Measurements from ENCODE around the gene DPF3. TPM values are rescaled to one million over a fixed set of nuclear protein-coding genes. Genes with fewer than 3 reads are reported as not detected.

Gene DPF3
- total and polyA plus RNA-seq, 9 of the 15 experiments (the other 6 are each of a cell fraction or from before 2014, with no cell fraction given), result 0.21 to 4.9 (median 1.2) TPM

DNA sequence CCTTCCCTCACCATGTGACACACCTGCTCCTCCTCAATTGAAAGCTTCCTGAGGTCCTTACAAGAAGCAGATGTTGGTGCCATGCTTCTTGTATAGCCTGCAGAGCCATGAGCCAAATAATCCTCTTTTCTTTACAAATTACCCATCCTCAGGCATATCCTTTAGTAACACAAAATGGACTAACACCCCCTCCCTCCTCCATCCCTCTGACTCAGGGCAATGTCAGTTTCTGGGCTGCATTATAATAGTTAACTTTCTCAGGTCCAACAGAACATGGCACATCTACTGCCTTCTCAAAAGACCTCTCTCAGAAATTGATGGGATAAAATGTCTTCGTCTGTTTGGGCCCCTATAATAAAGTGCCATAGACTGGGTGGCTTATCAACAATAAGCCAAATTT, 287.0 kb downstream of the DPF3 start:
- FAIRE-seq (no peak), DNase-seq (ENCODE audit: extremely low read depth in 1 of 4, low spot score in 3 of 4) (no peak), ATAC-seq (no peak)
- H3K9me1 ChIP-seq (ENCODE audit: control insufficient read depth, insufficient read depth, low read length), result no peaks in the 10 kb centered on the region
- in situ Hi-C loops (cut with MboI), result no loop called here
- POLR2A ChIA-PET, result no interaction called here
- BruUV-seq (replicated peaks), result no TSS peak
- WGBS (ENCODE audit: insufficient coverage, low coverage, missing lambda C conversion rate), result 0% methylated on average over 1 of the region's 1 CpG
- TF ChIP-seq, protein P1, sequence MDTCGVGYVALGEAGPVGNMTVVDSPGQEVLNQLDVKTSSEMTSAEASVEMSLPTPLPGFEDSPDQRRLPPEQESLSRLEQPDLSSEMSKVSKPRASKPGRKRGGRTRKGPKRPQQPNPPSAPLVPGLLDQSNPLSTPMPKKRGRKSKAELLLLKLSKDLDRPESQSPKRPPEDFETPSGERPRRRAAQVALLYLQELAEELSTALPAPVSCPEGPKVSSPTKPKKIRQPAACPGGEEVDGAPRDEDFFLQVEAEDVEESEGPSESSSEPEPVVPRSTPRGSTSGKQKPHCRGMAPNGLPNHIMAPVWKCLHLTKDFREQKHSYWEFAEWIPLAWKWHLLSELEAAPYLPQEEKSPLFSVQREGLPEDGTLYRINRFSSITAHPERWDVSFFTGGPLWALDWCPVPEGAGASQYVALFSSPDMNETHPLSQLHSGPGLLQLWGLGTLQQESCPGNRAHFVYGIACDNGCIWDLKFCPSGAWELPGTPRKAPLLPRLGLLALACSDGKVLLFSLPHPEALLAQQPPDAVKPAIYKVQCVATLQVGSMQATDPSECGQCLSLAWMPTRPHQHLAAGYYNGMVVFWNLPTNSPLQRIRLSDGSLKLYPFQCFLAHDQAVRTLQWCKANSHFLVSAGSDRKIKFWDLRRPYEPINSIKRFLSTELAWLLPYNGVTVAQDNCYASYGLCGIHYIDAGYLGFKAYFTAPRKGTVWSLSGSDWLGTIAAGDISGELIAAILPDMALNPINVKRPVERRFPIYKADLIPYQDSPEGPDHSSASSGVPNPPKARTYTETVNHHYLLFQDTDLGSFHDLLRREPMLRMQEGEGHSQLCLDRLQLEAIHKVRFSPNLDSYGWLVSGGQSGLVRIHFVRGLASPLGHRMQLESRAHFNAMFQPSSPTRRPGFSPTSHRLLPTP (IDR thresholded peaks at IDR 0.05; ENCODE audit: borderline replicate concordance, extremely low read depth, insufficient read length), result no peak
- H3K4me1 ChIP-seq (replicated peaks in 1 of 2; ENCODE audit: control insufficient read depth in 2 of 2, insufficient read depth in 2 of 2, low read length in 2 of 2), result no peaks in the 10 kb centered on the region
- CTCF ChIA-PET (ENCODE audit: low intra/inter-chr PET ratio), result no interaction called here
- no peak overlapping the region for H3K4me3 ChIP-seq
- H4K20me1 ChIP-seq (replicated peaks; ENCODE audit: control insufficient read depth, insufficient read depth, low read length), result no peaks in the 10 kb centered on the region
- intact Hi-C loops (cut with micrococcal nuclease), result no loop called here
- peaks cover 5 to 37% of the 10 kb centered on the region in 2 experiments for H3K27me3 ChIP-seq (ENCODE audit: control insufficient read depth in 2 of 2, insufficient read depth in 2 of 2, low read length in 2 of 2)
- H3K9ac ChIP-seq (ENCODE audit: insufficient read depth in 1 of 2, low read depth in 2 of 2, low read length in 2 of 2), result no peak overlapping the region
- no peak overlapping the region for H3K27ac ChIP-seq (ENCODE audit: extremely low read depth, low read depth, low read length)
- H2AFZ ChIP-seq (ENCODE audit: low read depth, low read length), result no peak overlapping the region
- no peaks in the 10 kb centered on the region for H3K9me3 ChIP-seq (replicated peaks; ENCODE audit: control insufficient read depth, insufficient read depth, low read depth, low read length)
- no peaks in the 10 kb centered on the region for H3K79me2 ChIP-seq (ENCODE audit: control insufficient read depth, insufficient read depth, low read length)
- no peak overlapping the region for H3K4me2 ChIP-seq (ENCODE audit: insufficient read depth, low read length)
- no peaks in the 10 kb centered on the region for H3K36me3 ChIP-seq (ENCODE audit: control insufficient read depth, insufficient read depth, low read length)

- no TSS peak for BruUV-seq (replicated peaks)
- ATAC-seq (no peak), DNase-seq (ENCODE audit: extremely low read depth in 1 of 4, low spot score in 3 of 4) (no peak), FAIRE-seq (no peak)
- Histone ChIP-seq H3K9me3 (replicated peaks; ENCODE audit: control insufficient read depth, insufficient read depth, low read depth, low read length) (no peaks in the 10 kb centered on the region), H3K27me3 (ENCODE audit: control insufficient read depth in 2 of 2, insufficient read depth in 2 of 2, low read length in 2 of 2) (peaks cover 8 to 39% of the 10 kb centered on the region in 2 experiments), H3K4me1 (replicated peaks in 1 of 2; ENCODE audit: control insufficient read depth in 2 of 2, insufficient read depth in 2 of 2, low read length in 2 of 2) (peaks cover 0 to under 1% of the 10 kb centered on the region in 2 experiments; a peak in 1 of 5 replicates), H4K20me1 (replicated peaks; ENCODE audit: control insufficient read depth, insufficient read depth, low read length) (no peaks in the 10 kb centered on the region), H3K27ac (ENCODE audit: extremely low read depth, low read depth, low read length) (no peak overlapping the region), H3K36me3 (ENCODE audit: control insufficient read depth, insufficient read depth, low read length) (no peaks in the 10 kb centered on the region), H3K9me1 (ENCODE audit: control insufficient read depth, insufficient read depth, low read length) (no peaks in the 10 kb centered on the region), H3K4me2 (ENCODE audit: insufficient read depth, low read length) (no peak overlapping the region), H3K9ac (ENCODE audit: insufficient read depth in 1 of 2, low read depth in 2 of 2, low read length in 2 of 2) (no peak overlapping the region), H2AFZ (ENCODE audit: low read depth, low read length) (no peak overlapping the region), H3K4me3 (no peak overlapping the region), H3K79me2 (ENCODE audit: control insufficient read depth, insufficient read depth, low read length) (no peaks in the 10 kb centered on the region)
- in situ Hi-C loops (cut with MboI) (no loop called here), intact Hi-C loops (cut with micrococcal nuclease) (no loop called here)
- POLR2A ChIA-PET, result no interaction called here
- 0% methylated on average over 3 of the region's 3 CpGs for WGBS (ENCODE audit: insufficient coverage, low coverage, missing lambda C conversion rate)
- CTCF ChIA-PET (ENCODE audit: low intra/inter-chr PET ratio), result no interaction called here
- TF ChIP-seq NFE2L1 (tag; IDR thresholded peaks at IDR 0.05; ENCODE audit: borderline replicate concordance, low read depth) (no peak), TFAP4 (CRISPR knock-in tag; IDR thresholded peaks at IDR 0.05; ENCODE audit: borderline replicate concordance) (no peak), ZNF184 (CRISPR knock-in tag; IDR thresholded peaks at IDR 0.05) (no peak), TCF7 (IDR thresholded peaks at IDR 0.05; ENCODE audit: borderline replicate concordance) (no peak), ATF7 (IDR thresholded peaks at IDR 0.05) (no peak), CC2D1A (IDR thresholded peaks at IDR 0.05) (no peak), RBFOX2 (IDR thresholded peaks at IDR 0.05; ENCODE audit: low read depth, low read length) (no peak), RFX1 (IDR thresholded peaks at IDR 0.05) (no peak)
- TF ChIP-seq, protein P2, sequence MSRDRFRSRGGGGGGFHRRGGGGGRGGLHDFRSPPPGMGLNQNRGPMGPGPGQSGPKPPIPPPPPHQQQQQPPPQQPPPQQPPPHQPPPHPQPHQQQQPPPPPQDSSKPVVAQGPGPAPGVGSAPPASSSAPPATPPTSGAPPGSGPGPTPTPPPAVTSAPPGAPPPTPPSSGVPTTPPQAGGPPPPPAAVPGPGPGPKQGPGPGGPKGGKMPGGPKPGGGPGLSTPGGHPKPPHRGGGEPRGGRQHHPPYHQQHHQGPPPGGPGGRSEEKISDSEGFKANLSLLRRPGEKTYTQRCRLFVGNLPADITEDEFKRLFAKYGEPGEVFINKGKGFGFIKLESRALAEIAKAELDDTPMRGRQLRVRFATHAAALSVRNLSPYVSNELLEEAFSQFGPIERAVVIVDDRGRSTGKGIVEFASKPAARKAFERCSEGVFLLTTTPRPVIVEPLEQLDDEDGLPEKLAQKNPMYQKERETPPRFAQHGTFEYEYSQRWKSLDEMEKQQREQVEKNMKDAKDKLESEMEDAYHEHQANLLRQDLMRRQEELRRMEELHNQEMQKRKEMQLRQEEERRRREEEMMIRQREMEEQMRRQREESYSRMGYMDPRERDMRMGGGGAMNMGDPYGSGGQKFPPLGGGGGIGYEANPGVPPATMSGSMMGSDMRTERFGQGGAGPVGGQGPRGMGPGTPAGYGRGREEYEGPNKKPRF (IDR thresholded peaks at IDR 0.05; ENCODE audit: low read depth, low read length), result no peak
Observed at GRCh38 chr14:72605921-72606220, 288.0 kb downstream of the DPF3 start.

Data from K562 (cell line).